GM21515 (cell line): ENCODE results near the gene TARM1.

Experiments
- ATAC-seq: cut with Tn5 transposase; IDR thresholded peaks from one replicate; pipeline ENCODE4 v1.9.1; 2021; ENCODE audit not compliant: unreplicated experiment

Gene TARM1

DNA sequence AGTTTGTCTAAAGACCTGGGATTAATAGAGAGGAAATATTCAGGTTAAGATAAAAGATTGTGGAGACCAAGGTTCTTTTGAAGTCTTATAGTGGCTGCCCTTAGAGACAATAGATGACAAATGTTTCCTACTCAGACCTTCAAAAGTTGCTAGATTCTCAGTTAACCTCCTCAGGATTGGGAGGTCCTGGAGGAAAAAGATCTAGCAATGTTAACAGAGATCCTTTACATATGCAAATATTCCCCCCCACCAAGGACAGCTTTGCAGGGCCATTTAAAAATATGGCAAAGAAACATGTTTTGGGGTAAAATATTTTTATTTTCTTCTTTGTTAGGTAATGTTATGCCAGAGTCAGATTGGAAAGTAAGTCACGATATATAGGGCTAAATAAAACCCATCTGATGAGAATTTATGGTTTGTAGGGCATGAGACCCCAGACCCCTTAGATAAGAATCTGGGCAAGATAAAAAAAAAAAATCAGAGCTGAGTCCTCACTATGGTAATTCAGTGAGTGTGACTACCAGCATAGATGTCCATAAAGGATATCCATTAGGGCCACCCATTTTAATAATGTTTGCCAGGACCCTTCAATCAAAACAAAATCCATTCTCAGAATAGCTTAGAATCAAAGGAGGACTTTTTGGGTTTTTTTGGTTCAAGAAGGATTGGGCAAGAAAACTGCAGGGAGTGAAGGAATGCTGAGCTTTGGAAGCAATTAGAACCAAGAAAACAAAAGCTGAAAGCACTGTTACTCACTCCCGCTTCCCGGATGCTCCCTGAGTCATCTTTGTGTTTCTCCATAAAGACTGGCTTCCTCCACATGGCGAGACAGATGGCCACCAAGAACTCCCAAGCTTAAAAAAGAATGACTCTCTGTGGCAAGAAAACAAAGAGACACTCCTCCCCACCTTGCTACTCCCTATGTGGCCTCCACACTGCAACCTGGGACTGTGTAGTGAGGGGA lies 45.7 kb downstream of the TARM1 start:
- ATAC-seq, result no peak

DNA sequence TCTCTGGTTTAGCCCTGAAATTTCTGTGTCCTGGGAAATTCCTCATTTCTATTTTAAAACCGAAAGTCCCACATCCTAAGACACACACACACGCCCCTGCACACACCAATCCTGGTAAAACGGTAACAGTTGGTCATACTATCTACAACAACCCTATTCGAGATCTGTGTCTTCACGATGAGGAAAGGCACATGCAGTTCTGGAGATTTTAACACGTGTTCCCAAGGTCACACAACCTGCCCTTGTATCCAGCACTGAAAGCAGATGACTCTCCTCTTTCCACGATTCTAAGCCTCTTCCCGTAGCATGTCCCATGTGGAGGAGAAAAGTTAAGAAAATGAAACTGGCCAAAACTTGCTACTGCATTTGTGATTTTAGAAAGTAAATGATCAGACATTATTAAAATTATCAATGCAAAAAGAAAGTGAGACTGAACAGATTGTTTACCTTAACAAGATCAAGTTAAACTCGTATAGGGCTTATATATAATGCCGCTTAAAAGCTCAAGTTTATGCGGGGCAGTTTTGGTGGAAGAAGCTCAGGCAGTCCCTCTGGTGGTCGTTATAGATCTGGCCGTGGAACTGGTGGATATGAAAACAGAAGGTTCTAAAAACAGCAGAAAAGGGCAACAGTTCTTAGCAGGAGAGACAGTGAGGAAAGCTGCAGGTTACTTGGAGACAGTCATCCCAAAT lies 50.1 kb downstream of the TARM1 start:
- ATAC-seq, result no peak

DNA sequence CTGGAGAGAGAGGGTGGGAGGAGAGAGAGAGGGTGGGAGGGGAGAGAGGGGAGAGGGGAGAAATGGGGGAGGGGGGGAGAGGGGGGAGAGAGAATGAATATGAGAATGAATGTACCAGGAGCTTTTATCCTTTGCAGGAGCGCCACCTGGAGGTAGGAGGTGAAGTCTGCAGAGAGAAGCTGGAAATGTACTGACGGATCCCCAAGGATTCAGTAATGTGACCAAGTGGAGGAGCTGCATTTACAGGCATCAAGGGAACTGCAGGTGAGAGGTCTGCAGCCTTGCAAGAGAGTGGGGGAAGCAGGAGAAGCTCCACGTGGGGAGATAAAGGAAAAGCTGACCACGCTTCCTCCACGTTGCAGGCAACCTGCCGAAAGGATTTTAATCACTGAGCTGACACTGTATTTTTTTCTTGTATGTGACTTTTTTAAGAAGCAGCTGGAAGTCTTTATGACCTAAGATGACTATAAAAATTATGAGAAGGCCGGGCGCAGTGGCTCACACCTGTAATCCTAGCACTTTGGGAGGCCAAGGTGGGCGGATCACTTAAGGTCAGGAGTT lies 51.2 kb downstream of the TARM1 start:
- ATAC-seq, result no peak

DNA sequence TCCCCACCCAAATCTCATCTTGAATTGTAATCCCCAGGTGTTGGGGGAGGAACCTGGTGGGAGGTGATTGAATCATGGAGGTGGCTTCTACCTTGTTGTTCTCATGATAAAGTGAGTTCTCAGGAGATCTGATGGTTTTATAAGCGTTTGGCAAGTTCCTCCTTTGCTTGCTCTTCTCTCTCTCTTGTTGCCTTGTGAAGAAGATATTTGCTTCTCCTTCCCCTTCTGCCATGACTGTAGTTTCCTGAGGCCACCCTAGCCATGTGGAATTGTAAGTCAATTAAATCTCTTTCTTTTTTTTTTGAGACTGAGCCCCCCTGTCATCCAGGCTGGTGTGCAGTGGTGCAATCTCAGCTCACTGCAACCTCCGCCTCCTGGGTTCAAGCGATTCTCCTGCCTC lies 51.9 kb downstream of the TARM1 start:
- ATAC-seq, result no peak

- no peak for ATAC-seq
These were observed 54.5 kb downstream of the TARM1 start for GRCh38 chr19:54026656-54027055.

- no peak for ATAC-seq
These were observed 56.5 kb downstream of the TARM1 start for GRCh38 chr19:54024660-54025059.

DNA sequence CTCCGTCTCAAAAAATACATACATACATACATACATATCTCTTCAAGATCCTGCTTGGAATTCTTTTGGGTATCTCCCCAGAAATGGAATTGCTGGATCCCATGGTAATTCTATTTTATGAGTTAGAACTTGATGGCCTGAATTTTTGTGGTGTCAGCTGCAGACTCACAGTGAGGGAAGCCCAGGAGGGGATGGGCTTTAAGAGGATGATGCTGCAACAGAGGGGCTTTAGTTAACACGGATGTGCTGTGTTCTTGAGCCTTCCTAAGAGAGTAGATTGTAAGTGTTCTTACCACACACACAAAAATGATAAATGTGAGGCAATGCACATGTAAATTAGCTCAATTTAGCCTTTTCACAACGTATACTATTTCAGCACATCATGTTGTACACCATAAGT lies 58.0 kb downstream of the TARM1 start:
- ATAC-seq, result no peak

GRCh38 chr19:54021932-54022331 lies 59.2 kb downstream of the TARM1 start:
- ATAC-seq, result no peak

- no peak for ATAC-seq
These were observed 59.8 kb downstream of the TARM1 start for GRCh38 chr19:54021363-54021762.
